Natural killer cell (primary cell): Measurements from ENCODE around the gene COL6A6. TPM values are rescaled to one million over a fixed set of nuclear protein-coding genes. Genes with fewer than 3 reads are reported as not detected.

Experiments
- ATAC-seq, 3 donors: fragments of 150-1000 bp in 2 of 3; fragments of 200-7000 bp in 1 of 3; cut with Tn5 transposase; 1 replicate in 1 of 3; 2 replicates in 2 of 3; pipeline ENCODE4 v1.10.0; 2021; ENCODE audit warnings: mild to moderate bottlenecking in 2 of 3, moderate library complexity in 2 of 3
- DNase-seq, 2 donors: peaks; one replicate each; pipeline versions ENCODE4 v3.0.0 to v3.0.0-alpha.2; 2013 to 2021; ENCODE audit warnings: mixed read lengths in 1 of 2
- H3K27ac ChIP-seq: one replicate; pipeline ENCODE4 v1.5.1; 2013; ENCODE audit warnings: mild to moderate bottlenecking, low read length
- H3K27me3 ChIP-seq: one replicate; pipeline ENCODE4 v1.6.1; 2013; ENCODE audit warnings: low read length; ENCODE audit not compliant: control insufficient read depth, insufficient read depth
- H3K36me3 ChIP-seq: one replicate; pipeline ENCODE4 v1.6.1; 2013; ENCODE audit warnings: low read length; ENCODE audit not compliant: control insufficient read depth, insufficient read depth
- H3K4me1 ChIP-seq: one replicate; pipeline ENCODE4 v1.6.1; 2013; ENCODE audit warnings: low read length; ENCODE audit not compliant: control insufficient read depth, insufficient read depth
- H3K4me3 ChIP-seq: one replicate; pipeline ENCODE4 v1.5.1; 2013; ENCODE audit warnings: low read length
- H3K9me3 ChIP-seq: one replicate; pipeline ENCODE4 v1.6.1; 2013; ENCODE audit warnings: low read length; ENCODE audit not compliant: control insufficient read depth, insufficient read depth
- H3K27ac Mint-ChIP-seq, 2 donors: one replicate each; pipeline ENCODE4 v1.8.0; 2022; ENCODE audit warnings: mild to moderate bottlenecking in 2 of 2, mixed read lengths in 2 of 2, moderate library complexity in 1 of 2
- H3K27me3 Mint-ChIP-seq, 2 donors: one replicate each; pipeline ENCODE4 v1.8.0; 2022; ENCODE audit warnings: low read depth in 2 of 2, mixed read lengths in 2 of 2
- H3K36me3 Mint-ChIP-seq: one replicate; pipeline ENCODE4 v1.8.0; 2022; ENCODE audit warnings: mixed read lengths
- H3K4me1 Mint-ChIP-seq, 2 donors: one replicate each; pipeline ENCODE4 v1.8.0; 2022; ENCODE audit warnings: mixed read lengths in 2 of 2
- H3K4me3 Mint-ChIP-seq: one replicate; pipeline ENCODE4 v1.8.0; 2022; ENCODE audit warnings: mild to moderate bottlenecking, moderate library complexity, mixed read lengths
- H3K9me3 Mint-ChIP-seq, 2 donors: one replicate each; pipeline ENCODE4 v1.8.0; 2022; ENCODE audit warnings: mixed read lengths in 2 of 2
- WGBS: methylation state at CpG from one replicate; pipeline ENCODE4 v1.1.7; 2013; ENCODE audit warnings: missing lambda C conversion rate; ENCODE audit not compliant: insufficient coverage; 5-methylcytosine and 5-hydroxymethylcytosine counted together
- intact Hi-C: fragments of 100-400 bp; cut with micrococcal nuclease; formaldehyde crosslinking; loops from one replicate; pipeline ENCODE4 v1.14.2; 2022
- total RNA-seq, 4 donors: library from RNA; stranded (reverse); fragments of 120-200 nt in 1 of 4; gene quantifications; one replicate each; pipeline versions ENCODE4 v1.2.3 to v1.2.4, GENCODE V29; 2013 to 2022
- TF ChIP-seq, protein P1 (sequence below): fragments of 200-600 bp; IDR thresholded peaks from one replicate; pipeline ENCODE4 v1.8.0; 2022; ENCODE audit warnings: antibody characterized with exemption

The COL6A6 gene, protein sequence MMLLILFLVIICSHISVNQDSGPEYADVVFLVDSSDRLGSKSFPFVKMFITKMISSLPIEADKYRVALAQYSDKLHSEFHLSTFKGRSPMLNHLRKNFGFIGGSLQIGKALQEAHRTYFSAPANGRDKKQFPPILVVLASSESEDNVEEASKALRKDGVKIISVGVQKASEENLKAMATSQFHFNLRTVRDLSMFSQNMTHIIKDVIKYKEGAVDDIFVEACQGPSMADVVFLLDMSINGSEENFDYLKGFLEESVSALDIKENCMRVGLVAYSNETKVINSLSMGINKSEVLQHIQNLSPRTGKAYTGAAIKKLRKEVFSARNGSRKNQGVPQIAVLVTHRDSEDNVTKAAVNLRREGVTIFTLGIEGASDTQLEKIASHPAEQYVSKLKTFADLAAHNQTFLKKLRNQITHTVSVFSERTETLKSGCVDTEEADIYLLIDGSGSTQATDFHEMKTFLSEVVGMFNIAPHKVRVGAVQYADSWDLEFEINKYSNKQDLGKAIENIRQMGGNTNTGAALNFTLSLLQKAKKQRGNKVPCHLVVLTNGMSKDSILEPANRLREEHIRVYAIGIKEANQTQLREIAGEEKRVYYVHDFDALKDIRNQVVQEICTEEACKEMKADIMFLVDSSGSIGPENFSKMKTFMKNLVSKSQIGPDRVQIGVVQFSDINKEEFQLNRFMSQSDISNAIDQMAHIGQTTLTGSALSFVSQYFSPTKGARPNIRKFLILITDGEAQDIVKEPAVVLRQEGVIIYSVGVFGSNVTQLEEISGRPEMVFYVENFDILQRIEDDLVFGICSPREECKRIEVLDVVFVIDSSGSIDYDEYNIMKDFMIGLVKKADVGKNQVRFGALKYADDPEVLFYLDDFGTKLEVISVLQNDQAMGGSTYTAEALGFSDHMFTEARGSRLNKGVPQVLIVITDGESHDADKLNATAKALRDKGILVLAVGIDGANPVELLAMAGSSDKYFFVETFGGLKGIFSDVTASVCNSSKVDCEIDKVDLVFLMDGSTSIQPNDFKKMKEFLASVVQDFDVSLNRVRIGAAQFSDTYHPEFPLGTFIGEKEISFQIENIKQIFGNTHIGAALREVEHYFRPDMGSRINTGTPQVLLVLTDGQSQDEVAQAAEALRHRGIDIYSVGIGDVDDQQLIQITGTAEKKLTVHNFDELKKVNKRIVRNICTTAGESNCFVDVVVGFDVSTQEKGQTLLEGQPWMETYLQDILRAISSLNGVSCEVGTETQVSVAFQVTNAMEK (N-terminal part only)
- not detected for total RNA-seq
- total RNA-seq (2013): 0.09 TPM

- no peak within 1 kb of the TSS for H3K27ac ChIP-seq
Measured at GRCh38 chr3:130516645-130517512, at the start of gene COL6A6. TSS of gene COL6A6 (plus strand) at chr3:130517177. CDS start at chr3:130560365, 43,188 bp downstream.

GRCh38 chr3:130468311-130468710, 48.7 kb upstream of the COL6A6 start:
- Histone ChIP-seq H3K4me3 (no peak overlapping the region), H3K27ac (no peak overlapping the region), H3K9me3 (peaks cover 3% of the 10 kb centered on the region), H3K4me1 (no peaks in the 10 kb centered on the region), H3K36me3 (no peaks in the 10 kb centered on the region), H3K27me3 (no peaks in the 10 kb centered on the region)
- Mint-ChIP-seq H3K36me3 (no peaks in the 10 kb centered on the region), H3K27ac (no peak overlapping the region), H3K4me3 (no peak overlapping the region), H3K4me1 (no peaks in the 10 kb centered on the region), H3K9me3 (peaks cover 3 to 12% of the 10 kb centered on the region in 2 donors), H3K27me3 (peaks cover 8 to 15% of the 10 kb centered on the region in 2 donors)
- TF ChIP-seq, protein P1, sequence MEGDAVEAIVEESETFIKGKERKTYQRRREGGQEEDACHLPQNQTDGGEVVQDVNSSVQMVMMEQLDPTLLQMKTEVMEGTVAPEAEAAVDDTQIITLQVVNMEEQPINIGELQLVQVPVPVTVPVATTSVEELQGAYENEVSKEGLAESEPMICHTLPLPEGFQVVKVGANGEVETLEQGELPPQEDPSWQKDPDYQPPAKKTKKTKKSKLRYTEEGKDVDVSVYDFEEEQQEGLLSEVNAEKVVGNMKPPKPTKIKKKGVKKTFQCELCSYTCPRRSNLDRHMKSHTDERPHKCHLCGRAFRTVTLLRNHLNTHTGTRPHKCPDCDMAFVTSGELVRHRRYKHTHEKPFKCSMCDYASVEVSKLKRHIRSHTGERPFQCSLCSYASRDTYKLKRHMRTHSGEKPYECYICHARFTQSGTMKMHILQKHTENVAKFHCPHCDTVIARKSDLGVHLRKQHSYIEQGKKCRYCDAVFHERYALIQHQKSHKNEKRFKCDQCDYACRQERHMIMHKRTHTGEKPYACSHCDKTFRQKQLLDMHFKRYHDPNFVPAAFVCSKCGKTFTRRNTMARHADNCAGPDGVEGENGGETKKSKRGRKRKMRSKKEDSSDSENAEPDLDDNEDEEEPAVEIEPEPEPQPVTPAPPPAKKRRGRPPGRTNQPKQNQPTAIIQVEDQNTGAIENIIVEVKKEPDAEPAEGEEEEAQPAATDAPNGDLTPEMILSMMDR: no peak
- WGBS: 100% methylated on average over 1 of the region's 1 CpG
- DNase-seq: no peak
- ATAC-seq: no peak
- intact Hi-C loops: no loop called here

More at GRCh38 chr3:130516645-130517512, at the start of gene COL6A6:
- Mint-ChIP-seq H3K36me3 (no peaks in the 10 kb centered on the region), H3K27ac (no peak within 1 kb of the TSS), H3K4me1 (no peaks in the 10 kb centered on the region), H3K9me3 (peaks cover 0 to 9% of the 10 kb centered on the region in 2 donors), H3K4me3 (no peak within 1 kb of the TSS), H3K27me3 (peaks cover 20 to 27% of the 10 kb centered on the region in 2 donors)
- DNase-seq: no peak
- Histone ChIP-seq H3K9me3 (no peaks in the 10 kb centered on the region), H3K4me1 (no peaks in the 10 kb centered on the region), H3K4me3 (no peak within 1 kb of the TSS), H3K27me3 (peaks cover 17% of the 10 kb centered on the region), H3K36me3 (no peaks in the 10 kb centered on the region)
- no peak for ATAC-seq
- WGBS: 9% methylated on average over 58 of the region's 58 CpGs
- intact Hi-C loops: no loop called here
- TF ChIP-seq, protein P1: no peak

- Mint-ChIP-seq H3K27ac (no peak overlapping the region), H3K4me1 (no peaks in the 10 kb centered on the region), H3K9me3 (peaks cover 3 to 10% of the 10 kb centered on the region in 2 donors), H3K4me3 (no peak overlapping the region), H3K27me3 (peaks cover 4 to 10% of the 10 kb centered on the region in 2 donors), H3K36me3 (no peaks in the 10 kb centered on the region)
- Histone ChIP-seq H3K27ac (no peak overlapping the region), H3K9me3 (no peaks in the 10 kb centered on the region), H3K36me3 (no peaks in the 10 kb centered on the region), H3K4me1 (no peaks in the 10 kb centered on the region), H3K27me3 (no peaks in the 10 kb centered on the region), H3K4me3 (no peak overlapping the region)
- intact Hi-C loops: no loop called here
- WGBS: 79% methylated on average over 2 of the region's 3 CpGs
- DNase-seq (no peak), ATAC-seq (no peak)
- TF ChIP-seq, protein P1: no peak
Measured at GRCh38 chr3:130470126-130470525, 46.9 kb upstream of the COL6A6 start.
